PFSK-1 (cell line): ENCODE results near the gene RBP5.

Experiments
- FOXP2 ChIP-seq: optimal IDR thresholded peaks from 2 replicates; pipeline ENCODE3; 2011; ENCODE audit warnings: borderline replicate concordance, control low read depth, inconsistent platforms; ENCODE audit not compliant: insufficient read depth; ENCODE audit errors: extremely low read length, extremely low read depth
- POLR2AphosphoS5 ChIP-seq: IDR thresholded peaks from 2 replicates; pipeline ENCODE4 v1.6.1; 2012; ENCODE audit warnings: low read depth, mild to moderate bottlenecking, control low read depth, low read length, moderate library complexity
- REST ChIP-seq, 2 experiments: IDR thresholded peaks; 2 replicates each; pipeline versions ENCODE4 v1.6.1 to v1.8.0; 2011 to 2012; ENCODE audit warnings: low read depth in 2 of 2, low read length in 2 of 2, control low read depth in 1 of 2, inconsistent platforms in 1 of 2, mild to moderate bottlenecking in 1 of 2, moderate library complexity in 1 of 2; ENCODE audit not compliant: insufficient read depth in 1 of 2
- SIN3A ChIP-seq: IDR thresholded peaks from 2 replicates; pipeline ENCODE4 v1.6.1; 2012; ENCODE audit warnings: mild to moderate bottlenecking, low read length, moderate library complexity, borderline replicate concordance; ENCODE audit not compliant: insufficient read depth
- TAF1 ChIP-seq: IDR thresholded peaks from 2 replicates; pipeline ENCODE4 v1.6.1; 2012; ENCODE audit warnings: low read length, control low read depth, borderline replicate concordance; ENCODE audit not compliant: insufficient read depth

Gene RBP5

GRCh38 chr12:7127916-7128626 is 618 bp downstream of the RBP5 start:
- TF ChIP-seq POLR2AphosphoS5 = no peak
- no peak for TF ChIP-seq SIN3A
- no peak for TF ChIP-seq REST (IDR thresholded peaks at IDR 0.05; ENCODE audit: insufficient read depth in 1 of 2, low read depth in 2 of 2, low read length in 2 of 2)
- TF ChIP-seq TAF1 = no peak
- no peak for TF ChIP-seq FOXP2

- TF ChIP-seq TAF1 (no peak), SIN3A (no peak), POLR2AphosphoS5 (no peak), FOXP2 (no peak), REST (IDR thresholded peaks at IDR 0.05; ENCODE audit: insufficient read depth in 1 of 2, low read depth in 2 of 2, low read length in 2 of 2) (no peak)
These were observed 3.0 kb downstream of the RBP5 start for GRCh38 chr12:7125632-7126227.

GRCh38 chr12:7123806-7124522 is 4.7 kb downstream of the RBP5 start:
- TF ChIP-seq POLR2AphosphoS5 = no peak
- TF ChIP-seq SIN3A = no peak
- no peak for TF ChIP-seq FOXP2
- no peak for TF ChIP-seq REST (IDR thresholded peaks at IDR 0.05; ENCODE audit: insufficient read depth in 1 of 2, low read depth in 2 of 2, low read length in 2 of 2)
- TF ChIP-seq TAF1 = no peak

GRCh38 chr12:7122811-7123769 is 5.6 kb downstream of the RBP5 start:
- TF ChIP-seq POLR2AphosphoS5 (no peak), TAF1 (no peak), FOXP2 (no peak), REST (IDR thresholded peaks at IDR 0.05; ENCODE audit: insufficient read depth in 1 of 2, low read depth in 2 of 2, low read length in 2 of 2) (no peak), SIN3A (no peak)
